Mucosa of rectum (tissue), 2 donors: Measurements from ENCODE around the gene ZNF414.

Experiments
- H3K27ac ChIP-seq, 2 donors: one replicate each; pipeline ENCODE4 v1.7.0; 2013; ENCODE audit warnings: inconsistent platforms in 2 of 2, low read depth in 2 of 2, low read length in 2 of 2
- H3K27me3 ChIP-seq, 2 donors: one replicate each; pipeline ENCODE4 v1.7.0; 2013; ENCODE audit warnings: low read length in 2 of 2; ENCODE audit not compliant: control insufficient read depth in 2 of 2, insufficient read depth in 2 of 2
- H3K36me3 ChIP-seq, 2 donors: one replicate each; pipeline ENCODE4 v1.7.0; 2013; ENCODE audit warnings: low read length in 2 of 2; ENCODE audit not compliant: control insufficient read depth in 2 of 2, insufficient read depth in 2 of 2
- H3K4me1 ChIP-seq, 2 donors: one replicate each; pipeline ENCODE4 v1.7.0; 2013; ENCODE audit warnings: low read length in 2 of 2, mild to moderate bottlenecking in 1 of 2; ENCODE audit not compliant: control insufficient read depth in 2 of 2, insufficient read depth in 2 of 2
- H3K4me3 ChIP-seq, 2 donors: one replicate each; pipeline ENCODE4 v1.7.0; 2013; ENCODE audit warnings: low read length in 2 of 2
- H3K9ac ChIP-seq, 2 donors: one replicate each; pipeline ENCODE4 v1.7.0; 2013; ENCODE audit warnings: low read length in 2 of 2, low read depth in 1 of 2, mild to moderate bottlenecking in 1 of 2
- H3K9me3 ChIP-seq, 2 donors: one replicate each; pipeline ENCODE4 v1.7.0; 2013; ENCODE audit warnings: low read length in 2 of 2; ENCODE audit not compliant: control insufficient read depth in 2 of 2
- donor health status: healthy.
- donor health status: Normal muscosa, but diverticular disease.

ZNF414 gene

DNA sequence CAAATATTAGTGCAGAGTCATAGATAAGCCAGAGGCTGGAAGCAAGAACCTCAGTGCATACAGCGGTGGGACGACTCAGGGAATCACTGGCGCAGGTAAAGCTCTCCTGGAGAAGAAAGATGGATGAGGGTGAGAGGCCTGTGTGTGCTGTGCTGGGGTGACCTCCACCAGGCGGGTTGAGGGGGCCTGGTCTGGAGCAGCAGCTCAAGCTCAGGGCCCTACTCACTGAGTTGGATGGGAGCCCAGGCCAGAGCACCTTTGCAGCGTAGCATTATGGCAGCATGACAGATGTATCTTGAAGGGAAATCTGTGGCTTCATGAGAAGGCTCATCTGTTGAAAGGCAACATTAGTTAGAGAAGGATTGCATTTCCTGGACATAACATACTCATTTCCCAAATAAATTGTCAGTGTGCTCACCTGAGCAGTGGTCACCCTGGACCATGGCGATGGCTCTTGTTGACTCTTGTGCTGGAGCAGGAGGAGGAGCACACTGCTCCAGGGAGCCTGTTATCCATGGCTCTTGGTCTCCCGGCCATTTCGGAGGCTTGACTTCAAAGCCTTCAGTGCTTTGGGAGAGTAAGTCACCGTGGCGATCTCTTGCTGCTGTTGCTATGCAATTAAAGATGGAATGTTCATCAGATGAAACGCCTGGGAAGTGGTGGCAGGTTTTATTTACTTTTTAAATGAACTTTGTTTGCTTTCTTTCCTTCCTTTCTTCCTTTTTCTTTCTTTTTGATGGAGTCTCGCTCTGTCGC lies 44.2 kb downstream of the ZNF414 start:
- Histone ChIP-seq H3K4me1 (no peaks in the 10 kb centered on the region), H3K27ac (no peak overlapping the region), H3K9me3 (no peaks in the 10 kb centered on the region), H3K27me3 (no peaks in the 10 kb centered on the region), H3K36me3 (peaks cover 63 to 74% of the 10 kb centered on the region in 2 donors), H3K4me3 (no peak overlapping the region), H3K9ac (no peak overlapping the region)

DNA sequence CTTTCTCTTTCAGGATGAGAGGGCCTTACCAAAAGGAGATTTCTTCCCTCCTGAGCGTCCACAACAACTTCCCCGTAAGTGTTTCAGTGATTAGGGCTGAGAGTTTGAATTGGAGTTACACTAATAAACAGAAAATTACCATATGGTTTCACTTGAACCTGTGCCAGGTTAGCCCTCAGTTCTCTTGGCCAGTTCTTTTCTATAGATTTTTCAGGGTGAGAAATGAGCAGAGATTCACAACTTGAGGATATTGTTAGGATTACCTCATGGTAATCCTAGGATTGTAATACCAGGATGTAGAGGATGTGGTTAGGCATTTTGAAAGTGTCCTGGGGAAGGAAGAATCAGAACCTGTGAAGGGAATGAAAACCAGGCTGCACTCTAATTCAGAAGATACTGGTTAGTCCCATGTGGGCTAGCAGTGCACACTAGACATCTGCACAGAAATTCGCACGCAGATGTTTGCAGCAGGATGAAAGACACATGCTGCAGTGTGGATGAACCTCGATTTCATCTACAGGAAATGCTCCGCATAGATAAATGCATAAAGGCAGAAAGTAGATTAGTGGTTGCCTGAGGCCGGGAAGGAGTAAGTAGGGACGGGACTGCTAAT lies 45.1 kb downstream of the ZNF414 start:
- Histone ChIP-seq H3K36me3 (peaks cover 61 to 77% of the 10 kb centered on the region in 2 donors), H3K27me3 (no peaks in the 10 kb centered on the region), H3K9me3 (no peaks in the 10 kb centered on the region), H3K4me3 (no peak overlapping the region), H3K4me1 (no peaks in the 10 kb centered on the region), H3K9ac (no peak overlapping the region), H3K27ac (no peak overlapping the region)

DNA sequence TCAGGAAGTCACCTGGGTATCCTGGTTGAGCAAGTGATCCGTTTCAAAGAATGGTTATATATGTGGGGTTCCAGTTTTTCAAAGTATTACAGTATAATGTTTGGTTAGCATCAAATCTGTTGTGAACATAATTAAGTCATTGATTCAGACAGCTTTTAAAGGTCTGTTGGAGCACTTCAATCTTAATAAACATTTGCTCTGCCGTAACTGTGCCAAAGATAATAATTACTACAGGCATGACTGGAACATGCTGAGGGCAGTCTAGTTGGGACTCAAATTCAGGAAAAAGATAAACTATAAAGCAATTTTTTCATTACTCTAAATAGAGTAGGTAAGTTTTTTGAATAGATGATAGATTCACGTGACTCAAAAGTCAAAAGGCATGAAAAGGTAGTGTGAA lies 45.8 kb downstream of the ZNF414 start:
- Histone ChIP-seq H3K27me3 (no peaks in the 10 kb centered on the region), H3K36me3 (peaks cover 61 to 81% of the 10 kb centered on the region in 2 donors), H3K9me3 (no peaks in the 10 kb centered on the region), H3K9ac (no peak overlapping the region), H3K4me3 (no peak overlapping the region), H3K27ac (no peak overlapping the region), H3K4me1 (no peaks in the 10 kb centered on the region)

DNA sequence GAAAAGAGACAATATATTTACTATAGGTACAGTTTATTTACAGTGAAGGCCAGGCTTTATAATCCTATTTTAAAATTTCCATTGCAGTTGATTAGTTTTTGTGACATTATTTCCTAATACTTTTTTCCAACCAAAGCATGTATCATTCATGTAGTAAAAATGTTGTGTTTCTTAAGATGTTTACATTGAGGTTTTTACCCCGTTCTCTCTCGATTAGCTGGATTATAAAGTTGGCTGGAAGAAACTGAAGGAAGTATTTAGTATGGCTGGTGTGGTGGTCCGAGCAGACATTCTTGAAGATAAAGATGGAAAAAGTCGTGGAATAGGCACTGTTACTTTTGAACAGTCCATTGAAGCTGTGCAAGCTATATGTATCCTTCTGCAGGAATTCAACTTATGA lies 47.9 kb downstream of the ZNF414 start:
- peaks cover 0 to 3% of the 10 kb centered on the region in 2 donors for H3K4me1 ChIP-seq
- H3K4me3 ChIP-seq = no peak overlapping the region

DNA sequence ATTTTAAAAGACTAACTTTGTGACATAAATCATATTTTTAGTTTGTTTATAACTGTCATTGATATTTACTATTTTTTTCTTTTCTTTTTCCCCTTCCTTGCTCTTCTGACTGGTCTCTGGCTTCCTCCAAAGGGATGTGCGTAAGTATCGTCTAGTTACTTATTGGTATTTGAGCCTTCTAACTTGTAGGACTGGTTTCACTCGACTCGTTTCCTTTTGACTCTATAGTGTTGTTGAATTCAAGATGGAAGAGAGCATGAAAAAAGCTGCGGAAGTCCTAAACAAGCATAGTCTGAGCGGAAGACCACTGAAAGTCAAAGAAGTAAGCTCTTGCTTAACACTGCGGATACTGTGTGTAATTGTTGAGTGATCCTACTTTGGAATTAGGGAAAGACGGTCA lies 50.6 kb downstream of the ZNF414 start:
- H3K36me3 ChIP-seq = peaks cover 39 to 58% of the 10 kb centered on the region in 2 donors
- no peaks in the 10 kb centered on the region for H3K27me3 ChIP-seq
- H3K27ac ChIP-seq = no peak overlapping the region
- H3K4me1 ChIP-seq = peaks cover 9 to 18% of the 10 kb centered on the region in 2 donors
- no peak overlapping the region for H3K9ac ChIP-seq
- no peak overlapping the region for H3K4me3 ChIP-seq
- no peaks in the 10 kb centered on the region for H3K9me3 ChIP-seq

More for the DNA sequence above, 47.9 kb downstream of the ZNF414 start:
- Histone ChIP-seq H3K27ac (no peak overlapping the region), H3K9ac (no peak overlapping the region), H3K27me3 (no peaks in the 10 kb centered on the region), H3K36me3 (peaks cover 62 to 79% of the 10 kb centered on the region in 2 donors), H3K9me3 (no peaks in the 10 kb centered on the region)

DNA sequence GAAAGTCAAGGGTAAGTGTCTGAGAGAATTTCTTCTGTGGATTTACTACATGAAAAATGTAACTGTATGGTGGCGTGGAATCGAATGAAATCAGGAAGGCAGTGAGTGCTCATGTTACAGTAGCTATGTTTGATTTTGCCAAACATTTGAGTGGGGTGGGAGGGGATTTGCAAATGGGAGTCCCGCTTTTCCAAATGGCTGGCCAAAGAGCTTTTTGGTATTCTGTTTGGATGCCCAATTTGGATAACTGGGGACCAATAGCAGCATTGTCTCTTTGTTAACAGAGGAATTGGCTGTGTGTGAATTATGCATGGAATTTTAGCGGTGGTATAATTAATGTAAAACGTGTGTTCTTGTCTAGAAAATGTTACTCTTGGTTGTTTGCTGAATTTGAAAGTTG lies 51.4 kb downstream of the ZNF414 start:
- no peak overlapping the region for H3K27ac ChIP-seq
- peaks cover 36 to 51% of the 10 kb centered on the region in 2 donors for H3K36me3 ChIP-seq

DNA sequence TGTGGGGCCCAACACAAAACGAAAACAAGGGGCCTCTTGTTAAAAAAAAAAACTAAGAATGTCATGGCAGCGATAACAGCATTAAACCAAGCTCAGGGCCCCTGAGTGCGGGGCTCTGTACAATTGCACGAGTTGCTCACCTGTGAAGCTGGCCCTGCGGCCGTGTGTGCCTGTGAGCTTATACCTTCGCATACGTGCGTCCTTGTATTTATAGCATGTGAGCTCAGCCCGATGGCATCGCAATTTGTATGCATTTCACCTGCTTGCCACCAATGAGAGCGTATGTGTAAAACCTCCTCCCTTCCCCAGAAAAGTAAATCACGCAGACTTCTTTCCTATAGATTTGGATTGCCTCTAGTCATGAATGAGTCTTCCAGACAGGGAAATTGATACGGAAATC lies 52.1 kb downstream of the ZNF414 start:
- Histone ChIP-seq H3K4me3 (no peak overlapping the region), H3K9me3 (no peaks in the 10 kb centered on the region), H3K9ac (no peak overlapping the region), H3K27ac (no peak overlapping the region), H3K4me1 (peaks cover 14 to 21% of the 10 kb centered on the region in 2 donors), H3K36me3 (peaks cover 33 to 50% of the 10 kb centered on the region in 2 donors), H3K27me3 (no peaks in the 10 kb centered on the region)

More for the DNA sequence above, 51.4 kb downstream of the ZNF414 start:
- no peaks in the 10 kb centered on the region for H3K27me3 ChIP-seq
- no peak overlapping the region for H3K4me3 ChIP-seq
- H3K9me3 ChIP-seq = no peaks in the 10 kb centered on the region
- H3K9ac ChIP-seq = no peak overlapping the region
- H3K4me1 ChIP-seq = peaks cover 14 to 21% of the 10 kb centered on the region in 2 donors

DNA sequence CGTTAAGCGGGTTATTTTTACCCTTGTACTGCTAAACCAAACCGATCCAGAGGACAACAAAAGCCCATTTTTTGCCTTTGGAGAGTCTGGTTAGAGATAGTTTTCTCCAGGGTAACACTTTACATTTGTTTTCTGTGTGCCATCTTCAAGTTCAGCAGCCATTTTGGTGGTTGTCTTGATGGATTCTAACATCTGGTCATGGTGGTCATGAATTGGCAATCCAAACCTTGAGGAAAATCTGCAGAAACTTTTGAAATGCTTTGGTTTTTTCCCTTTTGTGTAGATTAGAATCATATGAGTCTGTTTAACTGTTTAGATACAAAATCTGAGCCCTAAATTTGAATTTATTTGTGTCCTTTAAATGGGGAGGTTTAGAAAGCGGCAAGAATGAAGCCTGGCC lies 52.6 kb downstream of the ZNF414 start:
- no peaks in the 10 kb centered on the region for H3K27me3 ChIP-seq
- peaks cover 14 to 21% of the 10 kb centered on the region in 2 donors for H3K4me1 ChIP-seq

DNA sequence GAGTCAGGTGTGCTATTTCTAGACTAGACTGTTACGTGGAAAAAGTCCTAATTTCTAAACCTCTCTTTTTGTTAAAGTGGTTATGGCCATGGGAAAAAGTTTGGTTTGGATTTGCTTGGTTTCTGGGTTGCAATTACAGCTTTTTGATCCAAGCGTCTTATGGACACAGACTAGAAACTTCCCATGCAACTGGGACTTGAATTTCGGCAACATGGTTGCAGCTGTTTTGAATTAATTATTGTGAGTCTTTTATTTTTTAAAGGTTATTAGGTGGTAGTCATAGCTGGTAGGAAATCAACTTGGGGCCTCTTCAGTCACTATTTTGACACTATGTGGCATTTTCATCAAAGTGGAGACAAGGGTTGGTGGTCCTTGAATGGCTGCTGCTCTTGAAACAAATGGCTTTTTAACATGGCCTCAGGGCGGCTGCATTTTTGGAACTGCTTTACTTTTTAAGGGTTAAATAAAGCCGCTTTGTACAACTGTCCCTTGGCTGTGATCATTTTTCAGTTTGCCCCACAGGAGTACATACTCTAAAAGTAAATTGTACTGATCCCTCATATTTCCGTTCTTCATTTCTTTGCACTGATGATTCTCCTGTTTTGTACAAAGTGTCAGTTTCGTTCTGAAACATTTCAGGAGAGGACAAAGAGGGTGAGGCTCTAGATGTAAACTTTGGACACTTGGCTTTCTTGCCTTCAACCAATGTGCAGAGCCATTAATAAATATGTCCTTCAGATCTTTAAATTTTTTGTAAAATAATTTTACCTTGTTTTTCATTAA lies 53.3 kb downstream of the ZNF414 start:
- Histone ChIP-seq H3K4me3 (no peak overlapping the region), H3K4me1 (peaks cover 14 to 21% of the 10 kb centered on the region in 2 donors), H3K9ac (no peak overlapping the region), H3K9me3 (no peaks in the 10 kb centered on the region), H3K36me3 (peaks cover 39 to 54% of the 10 kb centered on the region in 2 donors), H3K27ac (no peak overlapping the region), H3K27me3 (no peaks in the 10 kb centered on the region)

More for the DNA sequence above, 52.6 kb downstream of the ZNF414 start:
- no peak overlapping the region for H3K27ac ChIP-seq
- H3K9ac ChIP-seq = no peak overlapping the region
- H3K9me3 ChIP-seq = no peaks in the 10 kb centered on the region
- peaks cover 35 to 53% of the 10 kb centered on the region in 2 donors for H3K36me3 ChIP-seq
- no peak overlapping the region for H3K4me3 ChIP-seq
